H9 (cell line): ENCODE results near the gene MEA1. TPM values are rescaled to one million over a fixed set of nuclear protein-coding genes. Genes with fewer than 3 reads are reported as not detected.
A peak's percentile ranks its signal among the peaks of the same experiment; 100 is the strongest.

ENCODE experiments used
- DNase-seq: peaks from one replicate; pipeline ENCODE4 v3.0.0-alpha.2; 2017
- H2AFZ ChIP-seq: one replicate; pipeline ENCODE4 v1.6.1; 2013; ENCODE audit warnings: mild to moderate bottlenecking, low read length, control low read depth, moderate library complexity
- H2AK5ac ChIP-seq: 2 replicates; pipeline ENCODE4 v1.6.1; 2013; ENCODE audit warnings: low read length, control low read depth, mixed read lengths; ENCODE audit not compliant: insufficient read length
- H2BK120ac ChIP-seq: one replicate; pipeline ENCODE4 v1.6.1; 2013; ENCODE audit warnings: low read depth, mild to moderate bottlenecking, low read length, control low read depth, inconsistent platforms; ENCODE audit not compliant: poor library complexity, severe bottlenecking
- H2BK12ac ChIP-seq: 2 replicates; pipeline ENCODE4 v1.6.1; 2013; ENCODE audit warnings: low read length, control low read depth, mixed read lengths, low read depth; ENCODE audit not compliant: insufficient read length
- H2BK15ac ChIP-seq: 2 replicates; pipeline ENCODE4 v1.6.1; 2013; ENCODE audit warnings: low read depth, low read length, control low read depth
- H2BK20ac ChIP-seq: one replicate; pipeline ENCODE4 v1.6.1; 2013; ENCODE audit warnings: low read depth, mild to moderate bottlenecking, low read length, control low read depth, inconsistent platforms; ENCODE audit not compliant: poor library complexity, severe bottlenecking
- H2BK5ac ChIP-seq: 2 replicates; pipeline ENCODE4 v1.6.1; 2013; ENCODE audit warnings: low read length, control low read depth, mixed read lengths; ENCODE audit not compliant: insufficient read length
- H3K14ac ChIP-seq: 2 replicates; pipeline ENCODE4 v1.6.1; 2013; ENCODE audit warnings: low read length, control low read depth; ENCODE audit not compliant: insufficient read depth
- H3K18ac ChIP-seq: 2 replicates; pipeline ENCODE4 v1.6.1; 2013; ENCODE audit warnings: low read depth, mild to moderate bottlenecking, mixed read lengths, low read length, control low read depth; ENCODE audit not compliant: insufficient read length
- H3K23ac ChIP-seq: 2 replicates; pipeline ENCODE4 v1.6.1; 2013; ENCODE audit warnings: low read length, control low read depth, mixed read lengths, low read depth; ENCODE audit not compliant: insufficient read length
- H3K23me2 ChIP-seq: 2 replicates; pipeline ENCODE4 v1.6.1; 2013; ENCODE audit warnings: low read depth, mild to moderate bottlenecking, mixed read lengths, low read length, control low read depth; ENCODE audit not compliant: insufficient read length, poor library complexity, severe bottlenecking
- H3K27ac ChIP-seq: 2 replicates; pipeline ENCODE4 v1.5.1; 2013; ENCODE audit warnings: low read length, control low read depth, mixed read lengths, low read depth; ENCODE audit not compliant: insufficient read length
- H3K27me3 ChIP-seq: 2 replicates; pipeline ENCODE4 v1.6.1; 2013; ENCODE audit warnings: low read length, control low read depth, inconsistent platforms; ENCODE audit not compliant: insufficient read depth
- H3K4ac ChIP-seq: 2 replicates; pipeline ENCODE4 v1.6.1; 2013; ENCODE audit warnings: low read depth, mild to moderate bottlenecking, control low read depth, inconsistent platforms, low read length, moderate library complexity
- H3K4me1 ChIP-seq: 2 replicates; pipeline ENCODE4 v1.6.1; 2013; ENCODE audit warnings: low read length, control low read depth, inconsistent platforms; ENCODE audit not compliant: insufficient read depth
- H3K4me2 ChIP-seq: 2 replicates; pipeline ENCODE4 v1.6.1; 2013; ENCODE audit warnings: low read length, control low read depth, mixed read lengths; ENCODE audit not compliant: insufficient read length, insufficient read depth
- H3K56ac ChIP-seq: 2 replicates; pipeline ENCODE4 v1.6.1; 2013; ENCODE audit warnings: low read depth, mild to moderate bottlenecking, mixed read lengths, low read length, control low read depth; ENCODE audit not compliant: insufficient read length
- H3K79me1 ChIP-seq: 2 replicates; pipeline ENCODE4 v1.6.1; 2013; ENCODE audit warnings: low read depth, mild to moderate bottlenecking, moderate library complexity, low read length, control low read depth, inconsistent platforms; ENCODE audit not compliant: insufficient read depth, poor library complexity, severe bottlenecking
- H3K79me2 ChIP-seq: 2 replicates; pipeline ENCODE4 v1.6.1; 2013; ENCODE audit warnings: low read length, control low read depth, inconsistent platforms; ENCODE audit not compliant: insufficient read depth
- H3K9ac ChIP-seq: 2 replicates; pipeline ENCODE4 v1.6.1; 2013; ENCODE audit warnings: low read length, control low read depth, mixed read lengths; ENCODE audit not compliant: insufficient read length; ENCODE audit errors: extremely low read depth
- H3K9me3 ChIP-seq: one replicate; pipeline ENCODE4 v1.6.1; 2013; ENCODE audit warnings: low read depth, low read length, inconsistent platforms; ENCODE audit not compliant: control insufficient read depth
- H3T11ph ChIP-seq: one replicate; pipeline ENCODE4 v1.6.1; 2013; ENCODE audit warnings: mild to moderate bottlenecking, low read length, control low read depth, inconsistent platforms
- H4K20me1 ChIP-seq: one replicate; pipeline ENCODE4 v1.6.1; 2013; ENCODE audit not compliant: control insufficient read depth, insufficient read length, insufficient read depth
- H4K5ac ChIP-seq: 2 replicates; pipeline ENCODE4 v1.6.1; 2013; ENCODE audit warnings: low read depth, mild to moderate bottlenecking, mixed read lengths, low read length, control low read depth; ENCODE audit not compliant: insufficient read length
- H4K8ac ChIP-seq: replicated peaks from 2 replicates; pipeline ENCODE4 v1.6.1; 2013; ENCODE audit warnings: low read length, control low read depth, mixed read lengths, low read depth; ENCODE audit not compliant: insufficient read length
- H4K91ac ChIP-seq: 2 replicates; pipeline ENCODE4 v1.6.1; 2013; ENCODE audit warnings: low read depth, mild to moderate bottlenecking, moderate library complexity, mixed read lengths, low read length, control low read depth; ENCODE audit not compliant: insufficient read length
- H3K27ac Mint-ChIP-seq, 3 experiments: 2 replicates in 2 of 3; 3 replicates in 1 of 3; pipeline ENCODE4 v1.8.0; 2020 to 2021; ENCODE audit warnings: mixed read lengths in 3 of 3, mild to moderate bottlenecking in 1 of 3, moderate library complexity in 1 of 3
- H3K27me3 Mint-ChIP-seq: 2 replicates; pipeline ENCODE4 v1.8.0; 2021; ENCODE audit warnings: low read depth, mild to moderate bottlenecking, moderate library complexity, mixed read lengths
- H3K36me3 Mint-ChIP-seq, 3 experiments: 2 replicates in 2 of 3; 3 replicates in 1 of 3; pipeline ENCODE4 v1.8.0; 2020 to 2021; ENCODE audit warnings: low read depth in 3 of 3, mixed read lengths in 3 of 3; ENCODE audit not compliant: insufficient read depth in 1 of 3
- H3K4me1 Mint-ChIP-seq, 2 experiments: 2 replicates each; pipeline ENCODE4 v1.8.0; 2020; ENCODE audit warnings: mixed read lengths in 2 of 2
- H3K4me3 Mint-ChIP-seq, 2 experiments: 2 replicates in 1 of 2; 3 replicates in 1 of 2; pipeline ENCODE4 v1.8.0; 2020 to 2021; ENCODE audit warnings: mild to moderate bottlenecking in 2 of 2, mixed read lengths in 2 of 2, moderate library complexity in 1 of 2
- H3K9me3 Mint-ChIP-seq, 2 experiments: 2 replicates in 1 of 2; 3 replicates in 1 of 2; pipeline ENCODE4 v1.8.0; 2020; ENCODE audit warnings: mild to moderate bottlenecking in 2 of 2, mixed read lengths in 2 of 2, moderate library complexity in 1 of 2
- whole genome bisulfite sequencing: extraction: QIAGEN DNeasy Blood & Tissue Kit; methylation state at CpG from one replicate; pipeline ENCODE4 v1.1.7; 2013; ENCODE audit warnings: missing lambda C conversion rate, low lambda C conversion rate, mixed read lengths; ENCODE audit not compliant: insufficient read length; ENCODE audit errors: extremely low coverage; 5-methylcytosine and 5-hydroxymethylcytosine counted together
- total RNA-seq: library from RNA; stranded (reverse); gene quantifications from 2 replicates; pipeline ENCODE4 v1.2.1, GENCODE V29; 2021
- TF ChIP-seq, protein P1 (sequence below): fragments of 200-600 bp; sonication (generic); conservative IDR thresholded peaks from 3 replicates; pipeline ENCODE4 v1.8.0; 2021; ENCODE audit warnings: antibody characterized with exemption, mild to moderate bottlenecking

Gene MEA1
- total RNA-seq, 1 experiment from 2014 or later, result 113 TPM

DNA sequence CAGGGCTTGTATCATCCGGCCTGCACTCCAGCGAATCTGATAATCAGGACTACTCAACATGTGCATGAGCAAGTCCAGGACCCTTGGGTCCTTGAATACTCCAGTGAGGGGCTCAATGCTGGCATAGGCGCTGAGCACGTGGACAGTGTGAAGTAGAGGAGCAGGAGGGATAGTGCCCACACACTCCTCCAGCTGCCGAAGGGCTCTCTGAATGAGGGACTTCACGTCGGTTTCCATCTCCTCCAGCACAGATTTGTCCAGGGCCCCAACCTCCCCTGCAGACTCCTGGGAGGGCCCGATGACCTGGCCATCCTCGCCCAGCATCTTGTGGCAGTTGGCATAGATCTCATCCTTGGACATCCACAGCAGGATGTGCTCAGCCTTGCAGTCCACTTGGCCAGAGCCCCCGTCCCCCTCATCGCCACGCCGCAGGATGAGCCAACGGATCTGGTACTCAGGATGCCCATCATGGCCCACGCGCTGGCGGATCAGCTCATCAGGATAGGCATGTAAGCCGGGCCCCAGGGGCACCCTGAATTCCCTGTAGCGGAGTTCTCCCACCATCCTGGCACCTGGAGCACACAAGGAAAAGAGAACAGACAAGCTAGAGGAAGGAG lies 38.6 kb upstream of the MEA1 start:
- Histone ChIP-seq H2BK20ac (no peak overlapping the region), H2BK5ac (no peak overlapping the region), H4K91ac (no peak overlapping the region), H3K18ac (no peak overlapping the region), H3K79me1 (no peaks in the 10 kb centered on the region), H4K20me1 (no peaks in the 10 kb centered on the region), H3K79me2 (no peaks in the 10 kb centered on the region), H2AK5ac (no peak overlapping the region), H3K23me2 (peaks cover 7% of the 10 kb centered on the region), H3K27me3 (no peaks in the 10 kb centered on the region), H4K8ac (no peak overlapping the region), H2BK15ac (no peak overlapping the region), H3K4me1 (no peaks in the 10 kb centered on the region), H4K5ac (no peak overlapping the region), H3K4ac (no peak overlapping the region), H2BK120ac (no peak overlapping the region), H3K4me2 (peak overlapping the region; percentile 52), H2AFZ (no peak overlapping the region), H3K56ac (no peak overlapping the region), H3K9ac (no peak overlapping the region), H3K23ac (no peak overlapping the region), H3K14ac (no peak overlapping the region; the same call in 1 of the 2 replicates), H3K9me3 (no peaks in the 10 kb centered on the region), H2BK12ac (no peak overlapping the region), H3K27ac (no peak overlapping the region), H3T11ph (no peak overlapping the region)
- H3K36me3 Mint-ChIP-seq, result peaks cover 27 to 59% (median 56%) of the 10 kb centered on the region in 3 experiments
- peak overlapping the region; percentile 94 for H3K4me3 Mint-ChIP-seq
- TF ChIP-seq, protein P1, sequence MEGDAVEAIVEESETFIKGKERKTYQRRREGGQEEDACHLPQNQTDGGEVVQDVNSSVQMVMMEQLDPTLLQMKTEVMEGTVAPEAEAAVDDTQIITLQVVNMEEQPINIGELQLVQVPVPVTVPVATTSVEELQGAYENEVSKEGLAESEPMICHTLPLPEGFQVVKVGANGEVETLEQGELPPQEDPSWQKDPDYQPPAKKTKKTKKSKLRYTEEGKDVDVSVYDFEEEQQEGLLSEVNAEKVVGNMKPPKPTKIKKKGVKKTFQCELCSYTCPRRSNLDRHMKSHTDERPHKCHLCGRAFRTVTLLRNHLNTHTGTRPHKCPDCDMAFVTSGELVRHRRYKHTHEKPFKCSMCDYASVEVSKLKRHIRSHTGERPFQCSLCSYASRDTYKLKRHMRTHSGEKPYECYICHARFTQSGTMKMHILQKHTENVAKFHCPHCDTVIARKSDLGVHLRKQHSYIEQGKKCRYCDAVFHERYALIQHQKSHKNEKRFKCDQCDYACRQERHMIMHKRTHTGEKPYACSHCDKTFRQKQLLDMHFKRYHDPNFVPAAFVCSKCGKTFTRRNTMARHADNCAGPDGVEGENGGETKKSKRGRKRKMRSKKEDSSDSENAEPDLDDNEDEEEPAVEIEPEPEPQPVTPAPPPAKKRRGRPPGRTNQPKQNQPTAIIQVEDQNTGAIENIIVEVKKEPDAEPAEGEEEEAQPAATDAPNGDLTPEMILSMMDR, result no peak
- WGBS, result no CpG with 5 or more reads among the region's 19 CpGs
- peaks cover 23 to 25% of the 10 kb centered on the region in 2 experiments for H3K4me1 Mint-ChIP-seq
- peak; percentile 21 for DNase-seq
- peak overlapping the region; percentile 88 to 98 (median 92); a peak in 4 of 7 replicates for H3K27ac Mint-ChIP-seq
- H3K27me3 Mint-ChIP-seq, result no peaks in the 10 kb centered on the region; the same call in 1 of the 2 replicates
- peaks cover 0 to 3% of the 10 kb centered on the region in 2 experiments; a peak in 1 of 5 replicates for H3K9me3 Mint-ChIP-seq
